Cardiac muscle cell (in vitro differentiated cells and primary cell): Measurements from ENCODE around the gene SNRK. TPM values are rescaled to one million over a fixed set of nuclear protein-coding genes. Genes with fewer than 3 reads are reported as not detected.

Experiments
- DNase-seq, 2 donors: peaks; one replicate each; pipeline versions ENCODE4 v3.0.0 to v3.0.0-alpha.2; 2010 to 2017; ENCODE audit warnings: low read depth in 1 of 2, low spot score in 1 of 2
- H3K27ac ChIP-seq: fragments of 200-600 bp; sonication (generic); 2 replicates; pipeline ENCODE4 v1.5.1; 2016
- H3K27me3 ChIP-seq: fragments of 200-600 bp; sonication (generic); 2 replicates; pipeline ENCODE4 v1.6.0; 2016; ENCODE audit warnings: control low read depth
- H3K36me3 ChIP-seq: fragments of 200-600 bp; sonication (generic); 2 replicates; pipeline ENCODE4 v1.5.1; 2016; ENCODE audit warnings: control low read depth
- H3K4me1 ChIP-seq: fragments of 200-600 bp; sonication (generic); 2 replicates; pipeline ENCODE4 v1.8.1; 2017; ENCODE audit warnings: low read depth, mild to moderate bottlenecking, mixed run types
- H3K4me3 ChIP-seq: fragments of 200-600 bp; sonication (generic); 2 replicates; pipeline ENCODE4 v1.5.1; 2016; ENCODE audit warnings: mild to moderate bottlenecking
- H3K9me3 ChIP-seq: fragments of 200-600 bp; sonication (generic); 2 replicates; pipeline ENCODE4 v1.5.1; 2017; ENCODE audit warnings: low read depth, mild to moderate bottlenecking, control low read depth
- polyA plus RNA-seq: library from polyadenylated mRNA; unstranded; fragments of >200 nt; fragmentation: Nextera tagmentation; extraction: Ambion mirVana; gene quantifications from 2 replicates; pipeline ENCODE4 v1.2.1, GENCODE V29; 2016
- total RNA-seq: library from RNA; depleted of rRNA; stranded (reverse); fragments of >200 nt; gene quantifications from 2 replicates; pipeline ENCODE4 v1.2.3, GENCODE V29; 2016
- TF ChIP-seq, protein P1 (sequence below): IDR thresholded peaks from 2 replicates; pipeline ENCODE4 v1.5.1; 2012; ENCODE audit warnings: low read depth, mild to moderate bottlenecking, low read length

The SNRK gene
- total and polyA plus RNA-seq, 2 experiments from 2014 or later = 4.6 to 15.6 TPM

- no peaks in the 10 kb centered on the region for H3K4me1 ChIP-seq
- H3K36me3 ChIP-seq = no peaks in the 10 kb centered on the region
- H3K27me3 ChIP-seq = no peaks in the 10 kb centered on the region
- DNase-seq = peak in 1 of 2 donors; percentile 48
- H3K9me3 ChIP-seq = no peaks in the 10 kb centered on the region
- no peak overlapping the region for H3K4me3 ChIP-seq
- no peak overlapping the region for H3K27ac ChIP-seq
- TF ChIP-seq, protein P1, sequence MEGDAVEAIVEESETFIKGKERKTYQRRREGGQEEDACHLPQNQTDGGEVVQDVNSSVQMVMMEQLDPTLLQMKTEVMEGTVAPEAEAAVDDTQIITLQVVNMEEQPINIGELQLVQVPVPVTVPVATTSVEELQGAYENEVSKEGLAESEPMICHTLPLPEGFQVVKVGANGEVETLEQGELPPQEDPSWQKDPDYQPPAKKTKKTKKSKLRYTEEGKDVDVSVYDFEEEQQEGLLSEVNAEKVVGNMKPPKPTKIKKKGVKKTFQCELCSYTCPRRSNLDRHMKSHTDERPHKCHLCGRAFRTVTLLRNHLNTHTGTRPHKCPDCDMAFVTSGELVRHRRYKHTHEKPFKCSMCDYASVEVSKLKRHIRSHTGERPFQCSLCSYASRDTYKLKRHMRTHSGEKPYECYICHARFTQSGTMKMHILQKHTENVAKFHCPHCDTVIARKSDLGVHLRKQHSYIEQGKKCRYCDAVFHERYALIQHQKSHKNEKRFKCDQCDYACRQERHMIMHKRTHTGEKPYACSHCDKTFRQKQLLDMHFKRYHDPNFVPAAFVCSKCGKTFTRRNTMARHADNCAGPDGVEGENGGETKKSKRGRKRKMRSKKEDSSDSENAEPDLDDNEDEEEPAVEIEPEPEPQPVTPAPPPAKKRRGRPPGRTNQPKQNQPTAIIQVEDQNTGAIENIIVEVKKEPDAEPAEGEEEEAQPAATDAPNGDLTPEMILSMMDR = no peak
These were observed 10.2 kb downstream of the SNRK start for GRCh38 chr3:43296565-43296964.

DNA sequence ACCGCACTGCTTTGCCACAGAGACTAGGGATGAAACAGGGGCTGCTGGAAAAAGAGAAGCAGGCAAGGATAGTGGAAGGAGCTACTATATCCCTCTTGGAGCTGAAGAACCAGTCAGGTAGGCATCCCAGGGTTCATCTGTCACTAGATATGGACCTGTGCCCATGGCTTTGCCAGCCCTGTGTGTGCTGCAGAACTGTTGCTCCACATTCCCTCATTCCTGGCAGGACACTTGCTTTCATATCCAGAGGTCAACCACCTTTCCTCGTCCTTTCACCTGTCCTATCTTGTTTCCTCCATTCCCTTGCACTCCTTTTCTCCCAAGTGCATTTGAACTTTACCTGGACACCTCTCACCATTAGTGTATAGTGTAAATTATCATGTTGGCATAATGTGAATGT is 12.0 kb downstream of the SNRK start:
- H3K9me3 ChIP-seq = no peaks in the 10 kb centered on the region
- TF ChIP-seq, protein P1 = no peak
- H3K4me3 ChIP-seq = no peak overlapping the region
- no peak overlapping the region for H3K27ac ChIP-seq
- no peaks in the 10 kb centered on the region for H3K4me1 ChIP-seq
- DNase-seq = no peak
- no peaks in the 10 kb centered on the region for H3K27me3 ChIP-seq
- no peaks in the 10 kb centered on the region for H3K36me3 ChIP-seq

DNA sequence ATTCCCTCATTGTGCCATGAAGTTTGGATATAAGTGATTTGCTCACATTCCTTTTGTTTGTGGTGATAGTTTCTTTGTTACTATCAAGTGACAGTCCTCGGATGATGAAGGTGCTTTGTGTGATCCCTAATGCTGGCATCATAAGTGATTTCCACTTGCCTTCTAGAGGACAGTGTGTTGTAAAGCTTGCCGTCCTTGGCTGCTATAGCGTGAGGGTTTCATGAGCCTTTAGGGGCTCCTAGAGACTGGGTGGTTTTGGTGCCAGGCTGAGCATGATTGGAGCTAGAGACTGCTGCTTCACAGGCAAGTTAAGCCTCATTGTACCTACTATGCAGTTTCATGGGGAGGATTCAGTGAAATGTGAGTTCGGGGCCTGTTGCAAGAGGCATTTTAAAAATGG is 12.4 kb downstream of the SNRK start:
- TF ChIP-seq, protein P1 = no peak
- Histone ChIP-seq H3K36me3 (no peaks in the 10 kb centered on the region), H3K4me1 (no peaks in the 10 kb centered on the region), H3K27ac (no peak overlapping the region), H3K9me3 (no peaks in the 10 kb centered on the region), H3K27me3 (no peaks in the 10 kb centered on the region), H3K4me3 (no peak overlapping the region)
- no peak for DNase-seq

GRCh38 chr3:43302116-43302880 is 16.0 kb downstream of the SNRK start:
- DNase-seq = no peak
- H3K36me3 ChIP-seq = no peaks in the 10 kb centered on the region
- H3K4me1 ChIP-seq = no peaks in the 10 kb centered on the region
- no peaks in the 10 kb centered on the region for H3K9me3 ChIP-seq
- H3K4me3 ChIP-seq = no peak overlapping the region
- TF ChIP-seq, protein P1 = no peak
- no peaks in the 10 kb centered on the region for H3K27me3 ChIP-seq
- H3K27ac ChIP-seq = no peak overlapping the region

- TF ChIP-seq, protein P1 = no peak
- Histone ChIP-seq H3K27me3 (no peaks in the 10 kb centered on the region), H3K27ac (no peak overlapping the region), H3K36me3 (no peaks in the 10 kb centered on the region), H3K4me1 (no peaks in the 10 kb centered on the region), H3K9me3 (no peaks in the 10 kb centered on the region), H3K4me3 (no peak overlapping the region)
- DNase-seq = no peak
These were observed 17.8 kb downstream of the SNRK start for GRCh38 chr3:43304126-43304525.
